ENCODE measurements around the gene USP47.

Gene USP47

GRCh38 chr11:11968511-11969280 lies 126.9 kb downstream of the USP47 start:
- no peak overlapping the region for H3K4me3 ChIP-seq (ENCODE audit: low read length in 2 of 2)
- H2BK120ac ChIP-seq (ENCODE audit: low read depth, low read length), result no peak overlapping the region
- no peak overlapping the region for H2BK12ac ChIP-seq (ENCODE audit: low read length)
- H2BK5ac ChIP-seq (ENCODE audit: low read length), result peak overlapping the region; percentile 61
- no peak overlapping the region for H3K14ac ChIP-seq (ENCODE audit: low read length)
- no CpG with 5 or more reads among the region's 11 CpGs for WGBS, 2 donors (ENCODE audit: extremely low coverage in 2 of 2, insufficient read length in 2 of 2, insufficient replicate concordance in 1 of 2)
- no peak for DNase-seq (ENCODE audit: low spot score)
- peaks cover 28 to 41% of the 10 kb centered on the region in 2 donors for H3K4me1 ChIP-seq (ENCODE audit: control insufficient read depth in 2 of 2, insufficient read depth in 1 of 2, low read depth in 1 of 2, low read length in 2 of 2)
- H2AK5ac ChIP-seq (ENCODE audit: low read depth, low read length), result peak overlapping the region; percentile 73
- H4K91ac ChIP-seq (ENCODE audit: low read depth, low read length, poor library complexity), result no peak overlapping the region
- H4K8ac ChIP-seq (ENCODE audit: low read depth, low read length), result no peak overlapping the region
- no peaks in the 10 kb centered on the region for H3K9me3 ChIP-seq (replicated peaks in 1 of 2; ENCODE audit: control insufficient read depth in 2 of 2, insufficient read depth in 1 of 2, low read depth in 1 of 2, low read length in 2 of 2)
- H3K27ac ChIP-seq (replicated peaks; ENCODE audit: low read length), result no peak overlapping the region
- peak overlapping the region; percentile 38 for H2BK15ac ChIP-seq (ENCODE audit: low read length)
- no peaks in the 10 kb centered on the region for H3K79me1 ChIP-seq (ENCODE audit: low read depth, low read length)
- H3K36me3 ChIP-seq (replicated peaks in 1 of 2; ENCODE audit: control insufficient read depth in 2 of 2, insufficient read depth in 2 of 2, low read length in 2 of 2), result peaks cover 0 to 2% of the 10 kb centered on the region in 2 donors
- H3K4ac ChIP-seq (ENCODE audit: low read length), result no peak overlapping the region
- H2AFZ ChIP-seq (ENCODE audit: low read length), result no peak overlapping the region
- H3K23ac ChIP-seq (ENCODE audit: low read depth, low read length, poor library complexity), result peak overlapping the region; percentile 6
- H3K9ac ChIP-seq (ENCODE audit: low read depth, low read length, poor library complexity), result peak overlapping the region; percentile 70
- no peaks in the 10 kb centered on the region for H3K27me3 ChIP-seq (ENCODE audit: control insufficient read depth in 3 of 3, insufficient read depth in 3 of 3, low read depth in 1 of 3, low read length in 3 of 3)
- H3K18ac ChIP-seq (ENCODE audit: low read length), result peak overlapping the region; percentile 66
- H3K4me2 ChIP-seq (ENCODE audit: insufficient read depth, low read length, poor library complexity, severe bottlenecking), result no peak overlapping the region

GRCh38 chr11:11969380-11970215 lies 127.8 kb downstream of the USP47 start:
- no peak overlapping the region for H3K23ac ChIP-seq (ENCODE audit: low read depth, low read length, poor library complexity)
- no peak overlapping the region for H3K4me2 ChIP-seq (ENCODE audit: insufficient read depth, low read length, poor library complexity, severe bottlenecking)
- H3K79me1 ChIP-seq (ENCODE audit: low read depth, low read length), result no peaks in the 10 kb centered on the region
- H3K36me3 ChIP-seq (replicated peaks in 1 of 2; ENCODE audit: control insufficient read depth in 2 of 2, insufficient read depth in 2 of 2, low read length in 2 of 2), result peaks cover 0 to 2% of the 10 kb centered on the region in 2 donors
- no peak overlapping the region for H2BK12ac ChIP-seq (ENCODE audit: low read length)
- peak overlapping the region; percentile 36 for H3K18ac ChIP-seq (ENCODE audit: low read length)
- peak overlapping the region; percentile 61 for H2BK5ac ChIP-seq (ENCODE audit: low read length)
- H2AK5ac ChIP-seq (ENCODE audit: low read depth, low read length), result no peak overlapping the region
- H2BK15ac ChIP-seq (ENCODE audit: low read length), result no peak overlapping the region
- no peak overlapping the region for H3K27ac ChIP-seq (replicated peaks; ENCODE audit: low read length)
- H4K8ac ChIP-seq (ENCODE audit: low read depth, low read length), result no peak overlapping the region
- no peaks in the 10 kb centered on the region for H3K27me3 ChIP-seq (ENCODE audit: control insufficient read depth in 3 of 3, insufficient read depth in 3 of 3, low read depth in 1 of 3, low read length in 3 of 3)
- no peak overlapping the region for H3K4ac ChIP-seq (ENCODE audit: low read length)
- H2AFZ ChIP-seq (ENCODE audit: low read length), result no peak overlapping the region
- no CpG with 5 or more reads among the region's 19 CpGs for WGBS, 2 donors (ENCODE audit: extremely low coverage in 2 of 2, insufficient read length in 2 of 2, insufficient replicate concordance in 1 of 2)
- no peak overlapping the region for H2BK120ac ChIP-seq (ENCODE audit: low read depth, low read length)
- peak overlapping the region; percentile 70 for H3K9ac ChIP-seq (ENCODE audit: low read depth, low read length, poor library complexity)
- no peak overlapping the region for H3K14ac ChIP-seq (ENCODE audit: low read length)
- peaks cover 32 to 44% of the 10 kb centered on the region in 2 donors for H3K4me1 ChIP-seq (ENCODE audit: control insufficient read depth in 2 of 2, insufficient read depth in 1 of 2, low read depth in 1 of 2, low read length in 2 of 2)
- H3K4me3 ChIP-seq (ENCODE audit: low read length in 2 of 2), result no peak overlapping the region
- H3K9me3 ChIP-seq (replicated peaks in 1 of 2; ENCODE audit: control insufficient read depth in 2 of 2, insufficient read depth in 1 of 2, low read depth in 1 of 2, low read length in 2 of 2), result no peaks in the 10 kb centered on the region
- DNase-seq (ENCODE audit: low spot score), result no peak
- H4K91ac ChIP-seq (ENCODE audit: low read depth, low read length, poor library complexity), result no peak overlapping the region

- H4K8ac ChIP-seq (ENCODE audit: low read depth, low read length), result no peak overlapping the region
- no CpG with 5 or more reads among the region's 2 CpGs for WGBS, 2 donors (ENCODE audit: extremely low coverage in 2 of 2, insufficient read length in 2 of 2, insufficient replicate concordance in 1 of 2)
Observed at GRCh38 chr11:11970556-11970955, 128.8 kb downstream of the USP47 start.

More at GRCh38 chr11:11970556-11970955, 128.8 kb downstream of the USP47 start:
- Histone ChIP-seq H3K27ac (replicated peaks; ENCODE audit: low read length) (no peak overlapping the region), H3K4ac (ENCODE audit: low read length) (no peak overlapping the region), H3K36me3 (replicated peaks in 1 of 2; ENCODE audit: control insufficient read depth in 2 of 2, insufficient read depth in 2 of 2, low read length in 2 of 2) (peaks cover 0 to 2% of the 10 kb centered on the region in 2 donors), H3K14ac (ENCODE audit: low read length) (no peak overlapping the region), H2BK12ac (ENCODE audit: low read length) (no peak overlapping the region), H3K9me3 (replicated peaks in 1 of 2; ENCODE audit: control insufficient read depth in 2 of 2, insufficient read depth in 1 of 2, low read depth in 1 of 2, low read length in 2 of 2) (peaks cover 0 to 2% of the 10 kb centered on the region in 2 donors), H2AFZ (ENCODE audit: low read length) (no peak overlapping the region), H2BK5ac (ENCODE audit: low read length) (no peak overlapping the region), H2BK15ac (ENCODE audit: low read length) (no peak overlapping the region), H3K79me1 (ENCODE audit: low read depth, low read length) (no peaks in the 10 kb centered on the region), H3K4me3 (ENCODE audit: low read length in 2 of 2) (no peak overlapping the region), H3K27me3 (ENCODE audit: control insufficient read depth in 3 of 3, insufficient read depth in 3 of 3, low read depth in 1 of 3, low read length in 3 of 3) (no peaks in the 10 kb centered on the region), H2BK120ac (ENCODE audit: low read depth, low read length) (no peak overlapping the region), H3K4me1 (ENCODE audit: control insufficient read depth in 2 of 2, insufficient read depth in 1 of 2, low read depth in 1 of 2, low read length in 2 of 2) (peaks cover 32 to 44% of the 10 kb centered on the region in 2 donors), H2AK5ac (ENCODE audit: low read depth, low read length) (no peak overlapping the region), H3K23ac (ENCODE audit: low read depth, low read length, poor library complexity) (no peak overlapping the region), H3K18ac (ENCODE audit: low read length) (no peak overlapping the region), H4K91ac (ENCODE audit: low read depth, low read length, poor library complexity) (no peak overlapping the region), H3K9ac (ENCODE audit: low read depth, low read length, poor library complexity) (no peak overlapping the region), H3K4me2 (ENCODE audit: insufficient read depth, low read length, poor library complexity, severe bottlenecking) (no peak overlapping the region)
- no peak for DNase-seq (ENCODE audit: low spot score)

All from neuronal stem cell (in vitro differentiated cells).